ENCODE data around the gene RNF222.

DNA sequence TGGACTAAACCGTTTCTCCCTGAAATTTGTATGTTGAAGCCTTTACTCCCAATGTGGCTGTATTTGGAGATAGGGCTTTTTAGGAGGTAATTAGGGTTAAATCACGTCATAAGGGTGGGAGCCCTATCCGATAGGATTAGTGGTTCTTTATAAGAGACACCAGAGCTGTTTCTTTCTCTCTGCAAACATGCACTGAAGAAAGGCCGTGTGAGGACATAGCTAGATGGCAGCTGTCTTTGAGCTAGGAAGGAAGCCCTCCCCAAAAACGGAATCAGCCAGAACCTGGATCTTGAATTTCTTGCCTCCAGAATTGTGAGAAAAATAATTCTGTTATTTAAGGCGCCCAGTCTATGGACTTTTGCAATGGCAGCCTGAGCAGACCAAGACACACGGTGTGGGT, 43.9 kb downstream of the RNF222 start:
- no peak for TF ChIP-seq CTCF (conservative IDR thresholded peaks at IDR 0.05)
- no peak for TF ChIP-seq EZH2 (IDR thresholded peaks at IDR 0.05; ENCODE audit: low read depth)
